ENCODE results near the gene FCN1. TPM values are rescaled to one million over a fixed set of nuclear protein-coding genes. Genes with fewer than 3 reads are reported as not detected.

Gene FCN1
- total and polyA plus RNA-seq, 3 donors from 2014 or later: 0.19 to 8.0 TPM; not detected in 1

DNA sequence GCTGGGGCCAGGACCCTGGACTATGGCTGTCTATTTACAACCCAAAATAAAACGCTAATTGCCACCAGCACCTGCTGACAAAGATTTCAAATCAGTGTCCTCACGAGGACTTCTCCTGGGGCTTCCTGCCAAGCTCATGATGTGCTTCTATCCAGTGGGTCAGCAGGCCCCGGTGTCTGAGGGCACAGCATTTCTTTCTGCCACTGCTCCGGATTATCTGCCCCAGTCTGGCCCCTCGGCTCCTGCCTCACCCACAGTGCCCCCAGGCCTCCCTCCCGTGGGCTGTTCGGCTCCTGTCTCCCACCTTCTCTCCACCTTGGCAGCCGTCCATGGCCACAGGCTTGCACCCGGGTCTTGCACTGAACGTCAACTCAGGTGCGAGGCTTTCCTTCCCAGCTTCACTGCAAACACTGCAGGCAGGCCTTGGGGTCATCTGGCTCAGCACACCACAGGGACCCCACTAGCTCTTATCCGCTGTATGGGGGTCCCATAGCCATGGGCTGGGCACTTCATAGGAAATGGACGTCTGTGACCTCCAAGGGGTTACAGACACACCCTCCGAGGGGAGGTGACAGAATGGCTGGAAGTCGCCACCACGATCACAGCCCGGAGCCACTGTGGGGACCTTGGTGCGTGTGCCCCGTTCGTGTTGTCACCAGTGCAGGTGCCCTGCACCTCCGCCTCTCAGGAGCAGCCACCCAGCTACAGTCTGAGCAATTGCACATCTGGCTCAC, 43.8 kb upstream of the FCN1 start:
- DNase-seq: peak; percentile 23
- TF ChIP-seq, protein P1, sequence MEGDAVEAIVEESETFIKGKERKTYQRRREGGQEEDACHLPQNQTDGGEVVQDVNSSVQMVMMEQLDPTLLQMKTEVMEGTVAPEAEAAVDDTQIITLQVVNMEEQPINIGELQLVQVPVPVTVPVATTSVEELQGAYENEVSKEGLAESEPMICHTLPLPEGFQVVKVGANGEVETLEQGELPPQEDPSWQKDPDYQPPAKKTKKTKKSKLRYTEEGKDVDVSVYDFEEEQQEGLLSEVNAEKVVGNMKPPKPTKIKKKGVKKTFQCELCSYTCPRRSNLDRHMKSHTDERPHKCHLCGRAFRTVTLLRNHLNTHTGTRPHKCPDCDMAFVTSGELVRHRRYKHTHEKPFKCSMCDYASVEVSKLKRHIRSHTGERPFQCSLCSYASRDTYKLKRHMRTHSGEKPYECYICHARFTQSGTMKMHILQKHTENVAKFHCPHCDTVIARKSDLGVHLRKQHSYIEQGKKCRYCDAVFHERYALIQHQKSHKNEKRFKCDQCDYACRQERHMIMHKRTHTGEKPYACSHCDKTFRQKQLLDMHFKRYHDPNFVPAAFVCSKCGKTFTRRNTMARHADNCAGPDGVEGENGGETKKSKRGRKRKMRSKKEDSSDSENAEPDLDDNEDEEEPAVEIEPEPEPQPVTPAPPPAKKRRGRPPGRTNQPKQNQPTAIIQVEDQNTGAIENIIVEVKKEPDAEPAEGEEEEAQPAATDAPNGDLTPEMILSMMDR (IDR thresholded peaks at IDR 0.05): no peak
- no peak for TF ChIP-seq POLR2A (IDR thresholded peaks at IDR 0.05)
- Histone ChIP-seq H3K4me1 (no peaks in the 10 kb centered on the region), H3K27ac (no peak overlapping the region), H3K27me3 (no peaks in the 10 kb centered on the region), H3K36me3 (ENCODE audit: low read depth, missing control alignments) (no peaks in the 10 kb centered on the region), H3K9me3 (no peaks in the 10 kb centered on the region), H3K4me3 (no peak overlapping the region)
- intact Hi-C loops (cut with DNase I; ENCODE audit: low total_unique reads): no loop called here
- WGBS, 2 donors: 83% methylated on average over 19 to 21 of the region's 21 CpGs

DNA sequence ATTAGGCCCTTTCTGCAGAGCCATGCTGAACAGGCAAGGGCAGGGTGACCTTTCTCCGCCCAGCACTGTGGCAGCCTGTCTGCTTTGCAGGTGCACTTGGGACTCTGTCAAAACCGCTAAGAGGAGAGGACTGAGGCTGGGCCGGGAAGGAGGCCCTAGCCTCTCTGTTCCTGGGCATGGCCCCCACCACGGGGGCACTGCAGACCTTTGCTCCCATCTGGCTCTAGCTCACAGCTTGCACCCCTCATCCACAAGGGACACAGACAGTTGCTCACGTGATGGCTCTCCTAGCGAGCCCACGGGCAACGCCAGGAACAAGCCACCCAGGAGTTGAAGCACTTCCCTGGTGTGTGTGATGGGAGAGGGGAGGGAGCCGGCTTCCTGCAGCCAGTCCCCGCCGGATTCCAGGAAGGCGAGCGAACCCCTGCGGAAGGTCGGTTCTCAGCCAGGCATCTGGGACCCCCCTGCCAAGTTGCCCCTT, 43.0 kb upstream of the FCN1 start:
- no peak overlapping the region for H3K4me3 ChIP-seq
- 70 to 73% methylated on average over 4 to 15 of the region's 15 CpGs for WGBS, 2 donors
- TF ChIP-seq, protein P1 (IDR thresholded peaks at IDR 0.05): no peak
- TF ChIP-seq POLR2A (IDR thresholded peaks at IDR 0.05): no peak
- no peak overlapping the region for H3K27ac ChIP-seq
- no peak for DNase-seq
- intact Hi-C loops (cut with DNase I; ENCODE audit: low total_unique reads): no loop called here
- no peaks in the 10 kb centered on the region for H3K36me3 ChIP-seq (ENCODE audit: low read depth, missing control alignments)
- H3K9me3 ChIP-seq: no peaks in the 10 kb centered on the region
- H3K27me3 ChIP-seq: no peaks in the 10 kb centered on the region
- no peaks in the 10 kb centered on the region for H3K4me1 ChIP-seq

DNA sequence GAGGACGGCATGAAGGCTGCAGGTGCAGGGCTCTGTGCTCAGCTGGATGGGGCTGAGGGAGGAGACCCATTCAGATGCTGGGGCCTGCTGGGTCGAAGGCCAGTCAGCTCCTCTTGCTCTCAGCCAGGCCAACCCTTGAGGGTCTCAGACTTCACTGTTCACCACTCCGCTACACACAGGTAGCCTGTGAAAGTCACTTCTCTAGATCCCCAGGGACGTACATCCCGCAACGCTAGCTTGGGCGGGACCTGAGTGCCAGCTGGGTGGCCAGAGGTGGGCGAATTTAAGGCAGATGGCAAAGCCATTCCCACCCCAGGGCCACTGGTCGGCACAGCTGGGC, 42.2 kb upstream of the FCN1 start:
- no peak for DNase-seq
- H3K9me3 ChIP-seq: no peaks in the 10 kb centered on the region
- H3K27me3 ChIP-seq: no peaks in the 10 kb centered on the region
- intact Hi-C loops (cut with DNase I; ENCODE audit: low total_unique reads): no loop called here
- H3K4me3 ChIP-seq: no peak overlapping the region
- no peak overlapping the region for H3K27ac ChIP-seq
- H3K4me1 ChIP-seq: no peaks in the 10 kb centered on the region
- no peaks in the 10 kb centered on the region for H3K36me3 ChIP-seq (ENCODE audit: low read depth, missing control alignments)
- 95 to 98% methylated on average over 9 of the region's 9 CpGs for WGBS, 2 donors
- TF ChIP-seq, protein P1 (IDR thresholded peaks at IDR 0.05): no peak
- TF ChIP-seq POLR2A (IDR thresholded peaks at IDR 0.05): no peak

DNA sequence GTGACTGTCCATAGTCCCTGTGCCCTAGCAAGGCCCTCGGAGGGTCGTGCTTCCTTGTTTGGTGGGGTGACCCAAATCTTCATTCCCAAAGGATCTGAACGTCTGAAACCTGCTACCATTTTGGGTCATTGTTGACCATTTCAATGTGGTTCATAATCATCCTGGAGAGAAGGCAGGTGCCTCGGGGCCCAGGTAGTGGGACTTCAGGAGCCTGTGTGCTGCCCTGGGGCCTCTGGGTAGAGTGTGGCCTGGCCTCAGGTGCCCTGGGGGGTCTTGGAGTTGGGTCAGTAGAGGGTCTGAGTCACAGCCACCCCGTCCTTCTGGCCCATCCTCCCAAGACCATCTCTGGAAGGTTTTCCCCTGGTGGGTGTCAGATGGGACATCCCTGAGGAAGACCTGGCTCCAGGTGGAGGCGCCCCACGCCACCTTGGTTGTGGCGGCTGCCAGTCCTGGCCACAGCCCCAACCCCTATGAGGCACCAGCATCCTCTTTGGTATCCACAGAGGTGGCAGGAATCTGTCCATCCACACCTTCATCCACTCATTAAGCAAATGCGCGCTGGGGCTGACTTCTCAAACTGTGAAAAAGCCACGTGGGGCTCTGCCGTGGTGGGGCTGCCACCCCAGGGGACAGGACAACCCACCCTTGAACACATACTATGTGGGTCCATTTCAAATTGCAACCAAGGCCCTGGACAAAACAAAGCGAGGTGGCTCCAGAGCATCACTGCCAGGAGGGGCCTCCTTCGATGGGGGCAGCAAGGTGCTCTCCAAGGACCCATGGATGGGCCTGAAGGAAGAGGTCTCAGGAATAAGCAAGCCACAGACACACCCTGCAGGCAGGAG, 41.6 kb upstream of the FCN1 start:
- no peaks in the 10 kb centered on the region for H3K36me3 ChIP-seq (ENCODE audit: low read depth, missing control alignments)
- H3K4me1 ChIP-seq: no peaks in the 10 kb centered on the region
- H3K4me3 ChIP-seq: no peak overlapping the region
- intact Hi-C loops (cut with DNase I; ENCODE audit: low total_unique reads): no loop called here
- TF ChIP-seq POLR2A (IDR thresholded peaks at IDR 0.05): no peak
- TF ChIP-seq, protein P1 (IDR thresholded peaks at IDR 0.05): no peak
- DNase-seq: no peak
- H3K27ac ChIP-seq: no peak overlapping the region
- 96% methylated on average over 12 to 14 of the region's 14 CpGs for WGBS, 2 donors
- no peaks in the 10 kb centered on the region for H3K9me3 ChIP-seq
- no peaks in the 10 kb centered on the region for H3K27me3 ChIP-seq

All from testis (tissue), 3 donors.